GM21423 (cell line): ENCODE data around the gene CARS1.

ENCODE experiments used
- ATAC-seq: cut with Tn5 transposase; IDR thresholded peaks from one replicate; pipeline ENCODE4 v1.9.1; 2021; ENCODE audit warnings: mild to moderate bottlenecking, moderate library complexity; ENCODE audit not compliant: unreplicated experiment

The CARS1 gene

DNA sequence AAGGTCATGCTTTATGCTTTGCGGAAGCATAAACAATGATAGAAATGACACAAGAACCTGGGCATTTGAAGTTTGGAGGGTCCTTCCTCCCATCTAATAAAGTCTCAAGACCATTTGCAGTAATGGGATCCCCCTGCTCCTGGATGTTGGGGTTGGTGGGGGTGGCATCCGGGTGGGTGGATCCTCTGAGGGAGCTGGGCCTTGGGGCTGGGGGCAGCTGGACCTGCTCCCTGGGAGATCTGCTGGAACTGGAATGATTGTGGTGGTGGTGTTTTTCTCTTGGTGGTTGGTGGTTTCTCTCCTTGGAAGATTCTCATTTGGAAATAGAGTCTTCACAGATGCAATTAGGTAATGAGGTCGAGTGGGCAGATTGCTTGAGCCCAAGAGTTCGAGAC, 62.9 kb downstream of the CARS1 start:
- ATAC-seq: no peak

DNA sequence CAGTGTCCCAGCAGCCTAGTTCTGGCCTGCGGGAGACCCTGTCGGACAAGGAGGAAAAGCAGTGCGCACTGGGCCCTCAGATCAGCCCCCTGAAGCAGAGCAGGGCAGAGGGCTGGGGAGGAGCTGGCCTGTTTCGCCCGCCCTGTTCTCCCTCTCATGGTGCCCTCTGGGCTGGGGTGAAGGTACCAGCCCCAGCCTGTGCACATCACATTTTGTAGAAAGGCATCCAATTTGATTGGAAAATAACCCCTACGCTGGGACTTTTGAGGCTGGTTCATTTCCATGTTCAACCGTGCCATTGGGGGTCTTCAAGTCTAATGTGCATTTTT, 64.3 kb downstream of the CARS1 start:
- ATAC-seq: no peak

DNA sequence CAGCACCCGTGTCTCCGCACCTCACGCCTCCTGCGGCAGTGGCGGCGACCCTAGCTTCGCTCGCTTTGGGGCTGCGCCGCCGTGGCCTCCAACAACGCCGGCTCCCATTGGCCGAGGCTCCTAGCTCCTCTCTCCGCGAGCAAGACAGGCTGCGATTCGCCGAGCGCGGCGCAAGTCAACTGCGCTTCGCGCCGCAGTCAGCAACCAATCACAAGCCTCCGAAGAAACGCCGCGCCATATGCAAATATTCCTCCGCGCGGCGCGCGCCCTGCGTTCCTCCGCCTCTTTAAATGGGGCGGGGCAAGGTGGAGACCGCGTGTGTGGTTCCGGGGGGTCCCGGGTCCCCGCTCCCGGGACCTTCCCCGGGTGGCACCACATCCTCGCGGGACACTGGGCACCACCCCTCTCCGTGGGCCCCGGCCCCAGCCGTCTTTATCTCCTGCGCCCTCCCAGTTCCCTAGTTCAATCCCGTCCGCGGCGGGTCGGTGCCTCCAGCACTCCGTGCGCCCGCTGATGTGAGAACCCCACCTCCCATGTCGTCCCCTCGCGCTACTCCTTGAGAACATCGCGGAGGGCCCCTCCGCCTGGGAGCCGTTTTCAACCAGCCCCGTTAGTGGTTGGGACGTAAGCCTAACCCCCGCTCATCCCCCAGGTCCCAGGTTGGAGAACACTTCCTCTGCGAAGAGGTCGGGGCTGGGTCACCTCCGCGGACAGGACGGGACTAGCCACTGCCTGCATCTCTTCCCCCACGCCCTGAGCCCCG, 64.8 kb downstream of the CARS1 start, which contains the start of gene NAP1L4:
TSS of gene NAP1L4 (minus strand) at position 96 of the 763 bp plus-strand sequence. CDS start 13,109 bp downstream, outside the sequence.
- ATAC-seq: peak; percentile 84

DNA sequence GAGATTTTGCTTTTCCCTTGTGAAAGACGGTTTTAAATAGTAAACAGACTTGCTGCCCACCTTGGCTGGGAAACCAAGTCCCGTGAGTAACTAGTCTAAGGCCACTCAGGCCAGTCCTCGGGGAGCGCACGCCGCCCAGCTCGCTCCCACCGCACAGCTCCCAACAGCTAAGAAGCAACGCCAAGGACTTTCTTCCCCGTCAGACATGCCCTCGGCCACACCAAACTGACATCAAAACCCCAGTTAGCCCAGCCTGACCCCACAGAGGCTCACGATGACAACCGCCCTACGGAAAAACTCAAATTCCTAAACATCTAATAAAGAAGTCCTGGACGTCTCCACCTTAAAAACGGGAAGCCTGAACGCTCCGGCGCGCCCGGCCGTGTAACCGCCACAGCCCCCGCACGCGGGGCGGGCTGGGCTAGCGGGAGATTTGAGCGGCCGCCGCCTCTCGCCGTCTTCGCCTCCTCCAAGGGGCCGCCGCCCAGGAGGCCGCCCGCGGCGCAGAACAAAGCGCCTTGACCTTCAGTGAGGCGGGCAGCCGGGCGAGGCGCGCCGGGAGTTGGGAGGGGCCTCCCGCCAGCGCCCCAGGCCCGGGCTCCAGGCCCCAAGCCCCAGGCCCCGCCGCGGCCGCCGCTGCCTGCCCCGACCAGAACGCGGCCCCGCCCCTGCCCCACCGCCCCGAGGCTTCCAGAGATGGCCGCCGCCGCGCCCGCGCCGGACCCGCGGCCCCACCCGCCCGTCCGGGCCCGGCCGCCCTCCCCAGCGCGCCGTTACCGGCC, 65.6 kb downstream of the CARS1 start:
- ATAC-seq: peak; percentile 37

DNA sequence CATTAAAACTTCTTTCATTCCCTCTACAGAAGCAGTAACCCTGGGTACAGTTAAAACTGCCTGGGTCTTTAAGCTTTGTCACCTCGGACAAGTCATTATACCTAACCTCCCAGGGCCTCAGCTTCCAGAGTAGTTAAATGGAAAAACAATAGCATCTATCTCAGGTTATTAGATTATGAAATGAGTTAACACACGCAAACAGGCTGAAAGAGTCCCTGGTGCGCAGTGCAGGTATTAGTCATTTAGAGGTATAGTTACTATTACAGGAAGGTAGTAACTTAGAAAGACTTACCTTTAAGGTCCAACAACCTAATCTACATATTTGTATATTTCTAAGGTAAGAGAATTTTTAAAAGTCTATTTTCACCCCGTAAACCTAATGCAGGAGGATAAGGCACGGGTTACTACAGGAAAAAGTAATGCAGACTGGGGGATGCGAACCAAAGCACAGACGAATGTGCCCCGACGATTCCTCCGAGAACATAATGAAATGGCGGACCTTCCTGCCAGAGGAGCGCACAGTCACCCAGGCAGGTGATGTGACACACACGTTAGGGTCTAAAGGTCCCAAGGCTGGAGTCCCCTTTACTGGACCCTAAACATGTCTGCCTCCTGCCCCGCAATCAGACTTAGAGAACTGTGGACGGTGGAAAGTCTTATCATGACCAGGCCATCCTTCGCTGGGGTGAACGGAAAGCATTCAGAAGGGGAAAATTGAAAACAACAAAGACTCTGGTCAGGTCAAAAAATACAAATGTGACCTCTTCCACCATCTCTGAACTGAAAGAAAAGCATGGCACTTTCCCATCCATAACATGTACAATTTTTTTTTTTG, 66.4 kb downstream of the CARS1 start:
- ATAC-seq: no peak

DNA sequence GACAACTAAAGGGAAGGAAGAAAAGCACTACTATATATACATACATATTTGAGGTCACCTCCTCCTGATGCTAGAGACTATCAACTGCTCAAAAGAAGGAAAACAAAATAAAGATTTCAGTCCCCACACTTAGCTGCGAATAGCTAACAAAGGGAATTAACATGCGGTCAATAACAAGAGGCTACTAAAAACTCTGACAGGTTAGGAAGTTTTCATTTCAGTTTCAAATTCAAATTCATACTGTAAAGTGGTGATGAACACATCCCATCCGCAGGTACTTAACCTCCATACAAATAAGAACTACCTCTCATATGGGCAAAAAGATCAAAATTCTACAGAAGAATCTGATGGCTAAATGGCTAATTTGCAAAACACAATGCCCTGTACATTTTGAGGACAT, 67.7 kb downstream of the CARS1 start:
- ATAC-seq: no peak

DNA sequence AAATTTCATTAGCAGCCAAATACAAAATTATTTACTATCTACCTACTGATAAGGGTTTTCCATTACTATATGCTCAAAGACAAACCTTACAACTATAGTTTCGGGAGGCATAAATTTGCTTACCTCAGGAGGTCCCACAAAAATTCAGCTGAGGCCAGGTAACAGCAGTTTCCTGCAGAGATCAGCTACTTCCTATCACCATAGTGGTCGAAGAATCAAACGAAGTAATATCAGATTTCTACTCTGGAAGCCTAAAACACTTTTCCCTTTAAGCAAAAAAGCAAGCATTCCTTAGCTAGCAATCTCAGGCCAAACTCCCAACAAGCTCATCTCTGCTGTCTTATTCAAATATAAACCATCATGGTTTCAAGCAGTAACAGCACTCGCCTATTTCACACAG, 68.2 kb downstream of the CARS1 start:
- ATAC-seq: no peak

DNA sequence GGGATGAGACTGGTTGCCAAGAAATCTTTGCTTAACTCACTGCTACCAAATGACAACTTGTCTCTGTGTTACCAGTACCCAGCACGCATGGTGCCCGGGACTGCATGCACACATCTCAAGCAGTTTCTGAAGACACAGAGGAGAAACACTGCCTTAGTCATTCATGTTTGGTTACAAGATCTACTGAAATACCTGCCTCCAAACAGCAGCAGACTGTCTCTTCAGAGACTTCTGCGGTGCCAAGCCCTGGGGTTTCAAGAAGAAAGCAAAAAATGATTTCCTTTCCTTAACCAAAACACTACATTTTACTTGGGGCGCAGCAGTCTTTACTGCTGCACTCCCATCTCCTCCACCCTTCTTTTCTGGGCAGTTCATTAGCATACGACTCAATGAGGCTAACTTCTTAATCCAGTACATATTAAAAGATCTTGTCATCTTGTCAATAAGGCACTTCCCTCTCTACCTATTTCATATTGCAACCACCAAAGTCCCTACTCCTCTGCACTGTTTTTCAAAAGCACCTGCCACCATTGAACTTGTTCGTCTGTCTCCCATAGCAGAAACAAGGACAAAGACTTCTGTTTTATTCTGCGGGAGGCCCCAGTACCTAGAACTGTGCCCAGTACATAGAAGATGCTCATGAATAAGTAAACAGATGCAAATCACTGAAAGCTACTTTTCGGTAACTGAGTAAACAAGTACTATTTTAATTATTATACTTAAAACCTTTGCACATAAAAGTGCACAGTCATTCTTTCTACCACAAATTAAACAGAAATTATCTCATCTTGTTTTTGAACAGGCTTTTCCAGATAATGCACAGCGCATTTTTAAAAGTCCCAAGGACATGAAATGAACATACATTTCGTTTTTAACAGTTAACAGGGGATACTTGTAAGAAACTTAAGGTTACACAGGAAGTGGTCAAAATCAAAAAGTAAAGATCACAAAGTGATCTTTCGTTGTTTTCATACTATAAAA, 69.1 kb downstream of the CARS1 start:
- ATAC-seq: no peak

DNA sequence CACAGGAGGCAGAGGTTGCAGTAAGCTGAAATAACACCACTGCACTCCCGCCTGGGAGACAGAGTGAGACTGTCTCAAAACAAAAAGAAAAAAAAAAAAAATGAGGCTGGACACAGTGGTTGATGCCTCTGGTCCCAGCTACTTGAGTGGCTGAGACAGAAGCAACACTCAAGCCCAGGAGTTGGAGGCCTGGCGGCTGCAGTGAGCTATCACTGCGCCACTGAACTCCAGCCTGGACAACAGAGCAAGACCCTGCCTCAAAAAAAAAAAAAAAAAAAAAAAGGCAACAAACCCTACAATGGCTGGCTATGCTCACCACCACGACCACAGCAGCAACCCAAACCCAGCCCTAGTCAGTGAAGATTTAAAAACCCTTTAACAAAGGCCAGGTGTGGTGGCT, 73.3 kb downstream of the CARS1 start:
- ATAC-seq: no peak

DNA sequence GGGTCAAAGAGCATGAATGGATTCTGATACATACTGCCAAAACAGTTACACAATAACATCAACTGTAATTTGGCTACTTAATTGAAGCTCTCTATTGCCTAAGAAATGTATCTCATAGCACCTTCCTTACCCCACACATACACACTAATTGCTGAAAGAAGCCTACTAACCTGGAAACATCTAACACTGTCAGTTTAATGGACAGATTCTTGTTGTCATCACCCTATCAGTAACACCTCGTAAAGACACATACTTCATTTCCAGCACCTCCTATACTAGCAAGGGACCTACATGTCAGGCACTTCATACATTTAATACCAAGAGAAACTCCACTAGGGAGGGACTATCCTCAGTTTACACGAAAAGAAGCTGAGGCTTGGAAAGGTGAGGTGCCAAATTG, 75.0 kb downstream of the CARS1 start:
- no peak for ATAC-seq

DNA sequence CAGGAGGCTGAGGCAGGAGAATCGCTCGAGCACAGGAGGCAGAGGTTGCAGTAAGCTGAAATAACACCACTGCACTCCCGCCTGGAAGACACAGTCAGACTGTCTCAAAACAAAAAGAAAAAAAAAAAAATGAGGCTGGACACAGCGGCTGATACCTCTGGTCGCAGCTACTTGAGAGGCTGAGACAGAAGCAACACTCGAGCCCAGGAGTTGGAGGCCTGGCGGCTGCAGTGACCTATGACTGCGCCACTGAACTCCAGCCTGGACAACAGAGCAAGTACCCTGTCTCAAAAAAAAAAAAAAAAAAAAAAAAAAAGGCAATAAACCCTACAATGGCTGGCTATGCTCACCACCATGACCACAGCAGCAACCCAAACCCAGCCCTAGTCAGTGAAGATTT, 76.1 kb downstream of the CARS1 start:
- ATAC-seq: no peak

DNA sequence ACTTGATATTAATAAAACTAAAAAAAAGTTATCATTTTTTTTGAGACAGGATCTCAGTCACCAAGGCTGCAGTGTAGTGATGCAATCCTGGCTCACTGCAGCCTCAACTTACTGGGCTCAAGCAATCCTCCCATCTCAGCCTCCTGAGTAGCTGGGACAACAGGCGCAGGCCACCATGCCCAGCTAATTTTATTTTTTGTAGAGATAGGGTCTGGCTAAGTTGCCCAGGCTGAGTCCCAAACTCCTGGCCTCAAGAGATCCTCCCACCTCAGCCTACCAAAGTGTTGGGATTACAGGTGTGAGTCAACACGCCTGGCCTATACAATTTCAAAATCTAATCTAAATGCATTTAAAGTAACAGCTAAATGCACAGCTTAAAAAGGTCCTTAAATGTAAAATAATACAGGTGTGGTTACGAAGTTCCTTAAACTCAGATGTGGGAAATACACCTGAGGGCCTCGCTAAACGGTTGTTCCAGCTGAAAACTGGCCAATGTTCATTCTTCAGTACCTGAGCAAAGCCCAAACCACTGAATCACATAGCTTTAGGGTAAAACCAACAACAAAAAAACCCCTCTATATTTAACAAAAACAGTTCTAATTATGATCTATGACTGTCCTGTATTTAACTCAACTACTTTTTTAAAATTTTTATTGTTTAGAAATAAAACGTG, 76.9 kb downstream of the CARS1 start:
- ATAC-seq: no peak

DNA sequence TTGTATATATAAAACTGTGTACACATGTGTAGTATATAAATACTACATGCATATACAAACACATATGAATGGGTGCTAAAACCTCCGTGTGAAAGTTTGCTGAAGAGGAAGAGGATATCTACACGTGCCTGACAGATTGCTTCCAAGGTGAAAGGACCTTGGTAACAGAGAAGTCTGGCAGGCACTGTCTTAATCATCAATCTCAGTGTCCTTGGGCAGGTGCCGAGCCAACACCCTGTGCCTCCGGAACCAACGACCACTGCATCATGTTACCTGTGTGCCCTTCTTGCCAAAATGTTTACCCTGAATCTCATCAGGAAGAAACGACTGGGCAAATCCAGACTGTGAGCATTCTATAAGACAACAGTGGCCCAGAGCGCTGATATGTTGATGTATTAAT, 80.1 kb downstream of the CARS1 start:
- ATAC-seq: no peak

DNA sequence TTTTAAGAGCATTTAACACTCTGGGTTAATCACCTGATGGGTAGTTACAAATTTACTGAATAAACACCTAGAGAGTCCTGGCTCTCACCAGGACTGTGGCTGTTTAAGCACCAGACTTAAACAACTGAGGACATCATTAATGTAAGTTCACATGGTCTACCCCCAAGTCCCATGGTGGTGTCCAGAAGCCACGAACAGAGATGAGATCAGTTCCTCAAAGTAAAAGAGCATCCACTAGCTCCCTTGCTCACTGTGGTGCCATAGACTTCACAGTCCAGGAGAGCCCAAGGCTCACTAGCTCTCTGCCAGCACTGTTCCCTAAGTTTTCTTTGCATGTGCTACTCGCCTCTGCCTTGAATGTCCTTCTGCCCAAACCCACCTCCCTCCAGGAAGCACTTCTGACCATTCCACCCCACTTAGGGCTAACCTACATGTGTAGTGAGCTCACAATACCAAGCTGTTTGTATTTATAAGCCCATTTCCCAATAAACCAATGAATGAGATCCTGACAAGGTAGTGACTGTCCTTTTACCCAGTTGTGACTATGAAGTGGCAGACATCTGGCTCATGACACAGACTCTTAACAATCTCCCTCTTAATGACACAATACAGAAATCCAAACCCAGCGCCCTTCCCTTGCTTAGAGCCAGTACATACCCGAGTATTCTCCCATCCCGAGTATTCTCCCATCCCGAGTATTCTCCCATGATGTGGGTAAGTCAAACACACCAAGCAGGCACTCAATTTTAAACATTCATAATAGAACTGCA, 80.7 kb downstream of the CARS1 start:
- ATAC-seq: no peak

DNA sequence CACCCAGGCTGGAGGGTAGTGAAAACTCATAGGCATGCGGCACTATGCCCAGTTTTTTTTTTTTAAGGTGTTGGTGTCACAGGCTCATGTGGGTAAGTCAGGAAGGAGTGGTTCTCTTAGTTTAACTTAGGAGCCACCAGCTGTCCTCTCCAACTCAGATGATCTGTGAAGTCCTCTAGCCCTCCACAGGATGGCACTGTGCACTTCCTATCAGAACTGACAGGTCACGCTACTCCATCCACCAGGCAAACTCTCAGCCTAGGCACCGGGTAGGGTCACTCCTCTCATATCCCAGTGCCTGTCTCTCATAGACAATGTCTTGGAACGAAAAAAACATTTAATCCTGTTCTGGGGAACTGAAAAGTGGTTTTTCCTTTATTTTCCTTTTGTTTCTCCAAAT, 81.6 kb downstream of the CARS1 start:
- no peak for ATAC-seq

DNA sequence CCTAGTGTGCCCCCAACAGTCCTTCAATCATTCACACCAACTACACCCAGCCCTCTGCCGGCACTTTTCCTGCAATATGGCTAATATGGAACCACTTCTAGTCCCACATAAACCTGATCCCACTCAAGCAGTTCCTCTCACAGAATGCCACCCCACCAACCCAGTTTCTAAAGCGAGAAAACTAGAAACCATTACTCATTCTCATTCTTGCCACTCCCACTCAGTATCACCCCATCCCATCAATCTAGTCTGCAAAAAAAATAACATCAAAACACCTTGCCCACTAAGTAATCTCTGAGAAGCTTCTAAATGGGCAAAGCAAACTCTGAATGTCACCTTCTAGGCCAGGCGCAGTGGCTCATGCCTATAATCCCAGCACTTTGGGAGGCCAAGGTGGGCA, 83.0 kb downstream of the CARS1 start:
- ATAC-seq: no peak

DNA sequence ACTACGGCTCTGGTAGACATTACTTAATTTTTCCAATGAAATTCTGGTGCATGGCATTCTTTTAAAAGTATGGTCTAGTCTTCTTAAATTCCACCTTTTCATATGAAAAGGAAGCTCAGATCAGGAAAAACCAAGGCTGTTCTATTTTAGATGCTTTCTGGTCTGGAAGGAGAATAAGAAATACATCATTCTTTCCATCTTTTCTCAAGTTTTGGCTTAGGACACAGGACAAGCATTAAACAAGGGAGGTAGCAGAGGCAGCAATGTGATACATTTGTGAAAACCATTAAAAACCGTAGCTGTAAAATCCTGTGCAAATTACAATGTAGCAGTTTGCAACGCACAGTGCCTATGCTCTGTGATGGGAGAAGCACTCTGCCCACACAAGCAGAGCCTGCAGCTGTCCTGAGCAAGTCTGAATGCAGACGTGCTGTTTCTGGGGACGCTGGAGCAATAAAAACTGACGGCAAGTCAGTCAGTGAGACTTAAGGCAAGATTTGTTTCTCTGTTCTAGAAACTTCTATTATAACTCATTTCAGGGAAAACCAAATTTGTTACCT, 88.8 kb downstream of the CARS1 start:
- no peak for ATAC-seq

DNA sequence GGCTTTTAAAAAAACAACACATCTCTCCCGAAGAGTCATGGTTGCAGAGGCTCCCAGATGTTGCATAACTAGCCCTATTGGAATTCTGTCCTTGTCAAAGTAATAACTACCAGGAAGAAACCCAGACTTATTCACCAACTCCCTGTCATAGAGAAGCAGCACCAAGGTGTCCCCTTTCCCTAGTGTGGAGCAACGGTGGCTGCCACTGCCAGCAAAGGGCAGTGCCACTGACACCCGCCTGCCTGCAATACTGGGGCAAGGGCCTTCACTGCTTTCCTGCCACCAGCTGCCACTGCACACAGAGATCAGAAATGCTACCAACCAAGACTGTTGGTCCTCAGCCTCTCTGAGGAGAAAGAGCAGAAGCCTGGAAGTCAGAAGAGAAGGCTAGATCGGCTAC, 92.4 kb downstream of the CARS1 start:
- ATAC-seq: no peak

DNA sequence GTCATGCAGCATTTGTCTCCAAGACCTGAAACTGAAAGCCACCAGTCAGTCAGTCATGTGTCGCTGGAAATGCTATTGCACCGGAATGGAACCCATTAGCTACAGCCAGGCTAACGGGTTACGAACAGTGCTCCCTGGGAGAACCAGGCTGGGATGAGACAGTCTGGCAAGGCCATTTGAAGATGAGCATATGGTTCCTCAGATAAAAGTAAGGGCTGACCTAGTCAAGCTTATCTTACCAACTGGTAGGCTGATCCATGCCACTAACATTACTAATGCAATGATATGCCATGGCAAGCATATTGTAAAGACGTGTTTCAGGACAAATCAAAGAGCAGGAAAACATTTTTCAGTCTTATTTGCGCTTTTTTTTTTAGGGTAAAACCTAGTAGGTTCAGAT, 93.5 kb downstream of the CARS1 start:
- no peak for ATAC-seq
